Measurements from ENCODE around the gene VSIG10. TPM values are rescaled to one million over a fixed set of nuclear protein-coding genes. Genes with fewer than 3 reads are reported as not detected.
A peak's percentile ranks its signal among the peaks of the same experiment; 100 is the strongest.

The VSIG10 gene
- total RNA-seq, 1 donor: 24.5 TPM

DNA sequence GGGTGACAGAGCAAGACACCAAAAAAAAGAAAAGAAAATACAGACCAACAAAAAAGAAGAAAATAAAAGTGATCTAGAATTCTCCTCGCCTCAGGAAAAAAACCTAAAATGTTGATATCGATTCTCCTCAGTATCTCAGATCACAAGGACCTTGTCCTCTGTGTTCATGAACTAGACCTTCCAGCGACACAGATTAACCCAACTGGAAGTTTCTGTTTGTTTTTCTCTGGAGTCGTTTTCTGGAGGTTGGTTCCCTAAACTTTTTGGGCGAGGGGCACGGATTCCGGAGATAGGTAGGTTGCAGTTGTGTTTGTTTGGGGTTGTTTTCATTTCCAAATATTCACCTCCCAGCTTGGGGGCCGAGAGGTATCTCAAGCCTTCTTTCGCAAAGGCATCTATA is 87.9 kb downstream of the VSIG10 start:
- DNase-seq (ENCODE audit: low read depth): no peak
- TF ChIP-seq, protein P1, sequence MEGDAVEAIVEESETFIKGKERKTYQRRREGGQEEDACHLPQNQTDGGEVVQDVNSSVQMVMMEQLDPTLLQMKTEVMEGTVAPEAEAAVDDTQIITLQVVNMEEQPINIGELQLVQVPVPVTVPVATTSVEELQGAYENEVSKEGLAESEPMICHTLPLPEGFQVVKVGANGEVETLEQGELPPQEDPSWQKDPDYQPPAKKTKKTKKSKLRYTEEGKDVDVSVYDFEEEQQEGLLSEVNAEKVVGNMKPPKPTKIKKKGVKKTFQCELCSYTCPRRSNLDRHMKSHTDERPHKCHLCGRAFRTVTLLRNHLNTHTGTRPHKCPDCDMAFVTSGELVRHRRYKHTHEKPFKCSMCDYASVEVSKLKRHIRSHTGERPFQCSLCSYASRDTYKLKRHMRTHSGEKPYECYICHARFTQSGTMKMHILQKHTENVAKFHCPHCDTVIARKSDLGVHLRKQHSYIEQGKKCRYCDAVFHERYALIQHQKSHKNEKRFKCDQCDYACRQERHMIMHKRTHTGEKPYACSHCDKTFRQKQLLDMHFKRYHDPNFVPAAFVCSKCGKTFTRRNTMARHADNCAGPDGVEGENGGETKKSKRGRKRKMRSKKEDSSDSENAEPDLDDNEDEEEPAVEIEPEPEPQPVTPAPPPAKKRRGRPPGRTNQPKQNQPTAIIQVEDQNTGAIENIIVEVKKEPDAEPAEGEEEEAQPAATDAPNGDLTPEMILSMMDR (IDR thresholded peaks at IDR 0.05; ENCODE audit: insufficient read depth, low read length): no peak
- H3K4me3 ChIP-seq (ENCODE audit: low read depth, low read length): peak overlapping the region; percentile 49

DNA sequence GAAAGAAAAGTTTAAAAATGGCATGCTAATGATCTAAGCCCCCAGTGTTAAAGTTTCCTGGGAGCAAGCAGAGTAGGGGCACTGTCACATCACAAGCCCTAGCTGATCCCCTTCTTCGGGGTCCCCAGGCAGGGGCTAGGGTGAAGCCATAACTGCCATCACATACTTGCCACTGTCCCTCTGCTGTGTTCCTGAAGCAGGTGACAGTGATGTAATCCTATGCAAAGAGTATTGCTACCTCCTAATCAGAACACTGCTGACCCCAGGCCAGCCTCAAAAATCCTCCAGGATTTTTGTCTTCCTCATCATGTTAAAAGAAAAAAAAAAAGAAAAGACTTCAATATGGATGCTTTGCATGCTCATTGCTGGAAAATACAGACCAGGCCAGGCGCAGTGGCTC is 88.5 kb downstream of the VSIG10 start:
- TF ChIP-seq, protein P1 (IDR thresholded peaks at IDR 0.05; ENCODE audit: insufficient read depth, low read length): no peak
- H3K4me3 ChIP-seq (ENCODE audit: low read depth, low read length): no peak overlapping the region
- no peak for DNase-seq (ENCODE audit: low read depth)

Small RNA genes within 50 kb of the gene (small RNA-seq; reads per million reads assigned to genes)
- gene AC131159.1: not detected

Other genes starting within 250 kb of the VSIG10 start
- under 0.01 TPM in 1 of 2 replicates, not detected in the other for gene KSR2, start 135.0 kb downstream of the VSIG10 start, total RNA-seq (ENCODE audit: low replicate concordance)
- 3.7 and 26.2 TPM in 2 replicates for gene RFC5, start 87.3 kb downstream of the VSIG10 start, total RNA-seq (ENCODE audit: low replicate concordance)
- gene WSB2, start 42.8 kb downstream of the VSIG10 start, total RNA-seq (ENCODE audit: low replicate concordance): 32.9 and 117 TPM in 2 replicates
- 163 and 215 TPM in 2 replicates for gene PEBP1, start 32.1 kb upstream of the VSIG10 start, total RNA-seq (ENCODE audit: low replicate concordance)

Measured in fibroblast of the aortic adventitia (primary cell).